HG02610 (cell line): ENCODE measurements around the gene ATPAF1.
A peak's percentile ranks its signal among the peaks of the same experiment; 100 is the strongest.
"Not testable (repeated sequence)": the region's sequence is repeated elsewhere in the genome, so short reads cannot be mapped to it uniquely, and the experiment has no call there.

Source experiments
- ATAC-seq: cut with Tn5 transposase; IDR thresholded peaks from one replicate; pipeline ENCODE4 v1.9.1; 2021; ENCODE audit warnings: mild to moderate bottlenecking, moderate library complexity; ENCODE audit not compliant: unreplicated experiment

Gene ATPAF1, protein sequence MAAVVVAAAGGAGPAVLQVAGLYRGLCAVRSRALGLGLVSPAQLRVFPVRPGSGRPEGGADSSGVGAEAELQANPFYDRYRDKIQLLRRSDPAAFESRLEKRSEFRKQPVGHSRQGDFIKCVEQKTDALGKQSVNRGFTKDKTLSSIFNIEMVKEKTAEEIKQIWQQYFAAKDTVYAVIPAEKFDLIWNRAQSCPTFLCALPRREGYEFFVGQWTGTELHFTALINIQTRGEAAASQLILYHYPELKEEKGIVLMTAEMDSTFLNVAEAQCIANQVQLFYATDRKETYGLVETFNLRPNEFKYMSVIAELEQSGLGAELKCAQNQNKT

GRCh38 chr1:46667782-46668760 is at the start of gene ATPAF1:
TSS of gene ATPAF1 (minus strand) at chr1:46668364. CDS start at chr1:46668322, 42 bp downstream.
- ATAC-seq: peak; percentile 82

DNA sequence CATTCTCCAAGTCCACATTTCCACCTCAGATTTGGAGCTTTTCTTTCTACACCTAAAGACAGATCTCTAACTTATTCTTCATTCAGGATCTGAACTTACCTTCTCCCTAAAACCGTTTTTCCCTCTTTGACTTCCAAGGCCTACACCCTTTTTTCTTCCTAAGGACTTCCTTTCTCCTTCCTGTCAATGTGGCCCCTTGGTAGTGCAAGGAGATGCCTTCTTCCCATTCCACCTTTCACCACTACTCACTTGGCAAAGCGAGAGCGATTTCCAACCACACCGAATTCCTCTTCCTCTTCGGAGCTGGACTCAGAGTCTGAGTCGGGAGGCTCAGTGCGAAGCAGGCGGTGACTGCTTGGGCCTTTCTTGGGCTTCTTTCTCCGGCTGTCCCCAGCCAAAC is 49.5 kb upstream of the ATPAF1 start:
- ATAC-seq: no peak

DNA sequence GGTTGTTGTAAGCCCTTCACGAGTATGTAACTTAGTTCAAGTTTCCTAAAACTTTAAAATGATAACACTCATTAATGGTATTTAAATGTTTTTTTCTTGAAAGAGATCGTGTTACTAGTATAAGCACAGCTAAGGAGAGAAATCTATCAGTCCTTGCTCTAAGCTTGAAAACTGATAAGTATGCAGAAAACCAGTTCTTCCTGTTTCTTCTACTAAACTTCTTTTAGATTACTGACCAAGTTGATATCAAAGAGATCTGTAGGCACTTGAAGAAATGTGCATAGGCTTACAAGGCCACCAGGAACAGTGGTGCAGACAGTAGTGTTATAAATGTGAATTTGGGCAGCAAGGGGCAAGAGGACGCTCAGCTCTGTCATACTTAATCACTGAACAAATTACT is 46.8 kb upstream of the ATPAF1 start:
- ATAC-seq: no peak

GRCh38 chr1:46708121-46708520 is 40.0 kb upstream of the ATPAF1 start:
- no peak for ATAC-seq

DNA sequence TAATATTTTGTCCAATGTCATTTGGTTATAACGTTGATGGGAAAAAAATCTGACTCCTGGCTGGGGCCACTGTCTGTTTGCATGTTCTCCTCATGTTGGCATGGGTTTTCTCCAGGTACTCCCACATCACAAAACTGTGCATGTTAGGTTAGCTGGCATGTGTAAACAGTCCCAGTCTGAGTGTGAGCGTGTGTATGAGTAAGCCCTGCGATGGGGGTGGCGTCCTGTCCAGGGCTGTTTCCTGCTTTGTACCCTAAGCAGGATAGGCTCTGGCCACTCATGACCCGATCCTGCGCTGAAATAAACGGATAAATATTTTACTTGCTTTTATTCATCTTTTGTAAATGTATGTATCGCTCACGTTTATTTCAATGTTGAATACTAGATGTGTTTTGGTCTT is 37.2 kb upstream of the ATPAF1 start:
- no peak for ATAC-seq

GRCh38 chr1:46703927-46704641 is 35.9 kb upstream of the ATPAF1 start:
- no peak for ATAC-seq

GRCh38 chr1:46699666-46700065 is 31.5 kb upstream of the ATPAF1 start:
- no peak for ATAC-seq

DNA sequence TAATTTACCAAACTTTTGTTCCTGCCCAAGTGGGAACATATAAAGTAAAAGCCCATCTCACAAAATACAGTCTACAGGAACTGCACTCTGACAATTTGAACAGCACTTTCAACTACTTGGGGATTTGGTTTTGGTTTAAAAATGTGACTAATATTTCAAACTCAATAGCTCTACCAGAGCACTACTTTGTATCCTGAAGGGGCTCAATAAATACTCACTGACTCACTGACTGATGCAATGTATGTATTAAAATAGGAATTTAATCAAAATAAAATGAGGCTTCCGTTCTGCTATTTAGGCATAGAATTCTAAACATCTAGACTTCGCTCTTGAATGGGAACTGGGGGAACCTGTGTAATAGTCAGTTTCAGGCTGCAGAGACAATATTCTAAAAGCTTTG is 28.9 kb upstream of the ATPAF1 start:
- no peak for ATAC-seq

GRCh38 chr1:46694676-46695075 is 26.5 kb upstream of the ATPAF1 start:
- not testable (repeated sequence) for ATAC-seq

GRCh38 chr1:46692811-46693770 is 24.9 kb upstream of the ATPAF1 start:
- ATAC-seq: no peak

DNA sequence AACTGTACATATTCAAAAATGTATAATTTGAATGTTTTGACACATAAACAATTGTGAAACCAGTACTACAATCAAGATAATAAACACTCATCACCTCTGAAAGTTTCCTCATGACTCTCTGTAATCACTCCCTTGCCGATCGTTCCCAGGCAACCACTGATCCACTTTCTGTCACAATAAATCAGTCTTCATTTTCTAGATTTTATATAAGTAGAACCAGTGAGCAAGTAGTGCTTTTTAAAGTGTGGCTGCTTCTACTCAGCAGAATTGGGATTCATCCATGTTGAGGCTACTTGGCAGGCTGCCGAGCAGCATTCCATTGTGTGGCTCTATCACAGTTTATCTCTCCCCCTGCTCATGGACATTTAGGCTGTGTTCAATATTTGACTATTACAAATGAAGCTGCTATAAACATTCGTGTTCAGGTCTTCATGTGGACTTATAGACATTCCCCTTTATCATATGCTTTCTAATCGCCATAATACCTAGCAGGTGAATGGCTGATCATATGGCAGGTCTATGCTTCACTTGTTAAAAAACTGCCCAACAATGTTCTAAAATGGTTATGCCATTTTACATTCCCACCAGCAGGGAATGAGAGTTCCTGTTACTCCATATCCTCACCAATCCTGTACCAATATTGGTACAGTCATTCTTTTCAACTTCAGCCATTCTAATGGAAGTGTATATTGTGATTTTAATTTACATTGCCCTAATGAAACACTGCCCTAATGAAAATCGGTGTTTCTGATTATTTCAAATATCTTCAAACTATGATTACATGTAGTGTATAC is 24.0 kb upstream of the ATPAF1 start:
- ATAC-seq: no peak

GRCh38 chr1:46690931-46691421 is 22.8 kb upstream of the ATPAF1 start:
- ATAC-seq: no peak

- no peak for ATAC-seq
These were observed 21.7 kb upstream of the ATPAF1 start for GRCh38 chr1:46689897-46690296.

GRCh38 chr1:46689356-46689755 is 21.2 kb upstream of the ATPAF1 start:
- ATAC-seq: no peak

DNA sequence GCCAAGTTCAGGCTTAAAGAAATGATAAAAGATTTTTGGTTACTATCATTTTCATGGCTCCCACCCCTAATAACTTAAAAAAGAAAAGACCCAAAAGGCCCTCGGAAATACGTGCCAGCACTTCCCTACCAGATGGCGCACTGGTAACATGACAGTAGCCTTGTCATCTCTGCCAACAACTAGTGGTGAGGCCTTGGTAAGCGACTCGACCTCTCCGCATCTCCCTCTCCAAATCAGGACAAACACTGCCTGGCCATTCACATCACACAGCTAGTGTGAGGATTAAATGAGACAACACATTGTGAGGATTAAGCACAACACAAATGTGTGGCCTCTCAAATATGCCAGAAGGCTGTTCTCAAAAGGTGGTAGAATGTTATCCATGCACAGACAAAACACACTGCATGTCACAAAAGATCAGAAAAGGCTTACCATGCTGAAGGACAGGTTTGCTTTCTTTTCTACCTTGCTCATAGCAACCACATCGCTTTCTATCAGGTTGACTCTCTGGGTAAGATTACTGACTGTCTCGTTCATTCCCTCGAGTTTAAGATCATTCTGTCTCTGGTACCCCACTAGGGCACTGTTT is 19.9 kb upstream of the ATPAF1 start:
- no peak for ATAC-seq

DNA sequence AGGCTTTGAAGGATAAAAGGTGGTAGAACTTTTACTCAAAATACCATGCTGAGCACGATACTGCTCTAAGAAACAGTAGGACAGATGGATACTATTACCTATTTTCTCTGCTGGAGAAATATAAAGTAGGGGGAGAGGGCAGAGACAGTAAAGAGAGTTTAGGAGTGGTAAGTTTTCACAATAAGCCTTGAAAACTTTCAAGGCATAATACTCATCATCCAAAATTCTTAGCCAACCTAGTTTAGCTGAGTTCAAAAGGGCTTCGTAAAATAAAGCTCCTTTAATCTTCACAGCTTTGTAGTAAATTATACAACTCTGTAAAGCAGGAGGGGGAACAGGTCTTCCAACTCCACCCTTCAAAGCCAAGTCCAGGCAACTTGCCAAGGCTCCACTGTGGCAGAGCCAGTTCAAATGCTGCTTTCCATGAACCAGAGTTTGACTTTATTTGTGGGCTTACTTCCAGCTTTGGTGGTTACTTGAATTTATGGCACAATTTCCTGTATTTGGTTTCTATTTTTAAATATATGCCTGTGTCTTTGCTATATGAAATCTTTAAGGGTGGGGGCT is 19.0 kb upstream of the ATPAF1 start:
- no peak for ATAC-seq

- ATAC-seq: no peak
These were observed 18.1 kb upstream of the ATPAF1 start for GRCh38 chr1:46686255-46686654.

DNA sequence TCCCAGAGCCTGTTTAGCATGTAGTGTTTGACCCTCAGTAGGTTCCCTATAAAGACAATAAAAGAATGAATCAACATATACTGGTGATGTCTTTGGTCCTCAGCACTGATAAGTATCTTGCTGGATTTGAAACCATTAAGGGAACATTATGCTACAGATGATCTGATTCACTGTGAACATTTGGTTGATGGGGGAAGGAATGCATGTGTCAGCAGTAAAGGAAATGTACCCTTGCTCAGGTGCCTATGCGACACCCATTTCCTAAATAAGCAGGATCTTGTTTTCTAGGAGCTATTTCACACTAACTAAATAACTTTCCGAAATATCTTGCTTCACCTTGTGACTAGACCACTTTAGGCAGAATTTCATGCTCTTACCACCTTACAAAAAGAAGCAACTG is 16.5 kb upstream of the ATPAF1 start:
- ATAC-seq: no peak
